HG03575 (cell line): Measurements from ENCODE around the gene ATAT1.
"Not testable (repeated sequence)": the region's sequence is repeated elsewhere in the genome, so short reads cannot be mapped to it uniquely, and the experiment has no call there.

Source experiments
- ATAC-seq: cut with Tn5 transposase; IDR thresholded peaks from one replicate; pipeline ENCODE4 v1.9.1; 2021; ENCODE audit not compliant: unreplicated experiment, insufficient number of reproducible peaks, low FRiP score; ENCODE audit errors: extremely low read depth

The ATAT1 gene

DNA sequence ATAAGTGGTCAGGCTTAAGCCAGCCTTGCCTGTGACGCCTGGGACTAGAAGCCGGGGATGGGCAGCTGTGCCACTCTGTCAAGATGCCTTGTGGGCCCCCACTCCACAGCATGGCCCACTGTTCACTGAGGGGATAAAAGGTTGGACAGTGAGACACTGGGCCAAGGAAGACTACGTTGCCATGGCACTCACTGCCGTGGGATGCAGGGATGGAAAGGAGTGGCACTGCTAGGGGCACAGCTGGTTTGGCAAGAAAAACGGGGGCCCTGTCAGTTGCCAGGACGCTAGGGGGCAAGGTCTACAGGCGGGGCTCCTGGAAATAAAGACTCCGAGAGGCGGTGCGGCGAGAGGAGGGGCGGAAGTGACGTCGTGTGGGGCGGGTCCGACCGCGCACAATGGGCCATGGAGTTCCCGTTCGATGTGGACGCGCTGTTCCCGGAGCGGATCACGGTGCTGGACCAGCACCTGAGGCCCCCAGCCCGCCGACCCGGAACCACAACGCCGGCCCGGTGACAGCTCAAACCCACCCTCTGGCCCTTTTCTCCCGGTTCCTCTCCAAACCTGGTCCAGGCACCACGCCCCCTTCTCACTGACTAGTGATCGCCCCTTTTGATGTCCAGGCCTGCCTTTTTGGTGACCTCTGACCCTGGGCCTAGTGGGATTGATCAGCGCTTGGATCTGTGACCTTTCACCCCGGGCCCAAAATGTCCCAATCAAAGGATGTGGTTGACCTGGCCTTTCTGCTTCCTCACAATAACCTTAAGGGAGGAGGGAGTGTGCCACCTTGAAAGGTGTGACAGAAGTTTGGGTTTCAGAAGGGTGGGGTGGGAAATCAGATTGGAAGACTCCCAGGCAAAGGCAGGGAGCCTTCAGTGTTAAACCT is at the start of gene ATAT1:
Gene ATAT1, plus strand, starts transcription at position 391 of the 883 bp plus-strand sequence.
- no peak for ATAC-seq

DNA sequence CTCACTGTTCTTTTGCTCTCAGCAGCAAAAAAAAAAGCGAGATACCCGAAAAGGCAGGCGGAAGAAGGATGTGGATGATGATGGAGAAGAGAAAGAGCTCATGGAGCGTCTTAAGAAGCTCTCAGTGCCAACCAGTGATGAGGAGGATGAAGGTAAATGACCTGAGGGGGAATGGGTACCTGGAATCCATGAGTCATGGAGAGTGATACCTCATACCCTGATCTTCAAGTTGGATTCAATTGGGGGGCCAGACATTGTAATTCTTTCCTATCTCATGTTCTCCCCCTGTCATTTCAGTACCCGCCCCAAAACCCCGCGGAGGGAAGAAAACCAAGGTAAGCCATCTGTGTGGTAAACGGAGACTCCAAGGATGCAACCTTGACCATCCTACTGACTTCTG is 48.6 kb upstream of the ATAT1 start:
- no peak for ATAC-seq

DNA sequence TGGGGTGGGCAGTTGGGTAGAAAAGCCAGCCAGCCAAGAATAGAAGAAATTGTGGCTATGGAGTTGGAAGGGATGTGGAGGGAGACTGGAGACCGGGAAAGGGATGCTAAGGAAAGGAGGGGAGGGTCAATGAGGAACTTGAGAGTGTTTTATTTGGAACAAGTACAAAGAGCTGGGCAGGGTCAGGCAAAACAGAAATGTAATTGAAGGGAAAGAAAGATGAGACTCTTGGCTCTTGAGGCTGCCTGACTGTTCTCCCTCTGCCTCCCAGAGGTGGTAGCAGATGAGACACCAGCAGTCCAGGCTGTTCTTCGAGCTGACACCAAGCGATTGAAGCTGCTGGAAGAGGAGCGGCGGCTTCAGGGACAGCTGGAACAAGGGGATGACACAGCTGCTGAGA is 42.8 kb upstream of the ATAT1 start:
- ATAC-seq: no peak

DNA sequence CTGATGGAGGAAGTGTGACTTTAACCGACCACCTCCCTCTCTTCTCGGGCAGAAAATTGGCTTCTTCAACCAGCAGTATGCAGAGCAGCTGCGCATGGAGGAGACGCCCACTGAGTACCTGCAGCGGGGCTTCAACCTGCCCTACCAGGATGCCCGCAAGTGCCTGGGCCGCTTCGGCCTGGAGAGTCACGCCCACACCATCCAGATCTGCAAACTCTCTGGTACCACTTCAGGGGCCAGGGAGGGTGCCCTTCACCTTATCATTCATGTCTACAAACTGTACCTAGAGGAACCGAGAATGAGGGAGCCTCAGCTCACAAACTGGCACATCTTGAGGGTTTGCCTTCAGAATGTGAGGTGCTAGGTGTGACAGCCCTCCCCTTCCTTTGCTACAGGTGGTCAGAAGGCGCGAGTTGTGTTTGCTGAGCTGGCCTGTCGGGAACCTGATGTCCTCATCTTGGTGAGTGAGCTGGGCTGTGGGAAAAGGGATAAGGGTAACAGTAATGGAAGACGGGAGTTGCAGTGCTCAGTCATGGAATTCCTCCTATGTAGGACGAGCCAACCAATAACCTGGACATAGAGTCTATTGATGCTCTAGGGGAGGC is 36.8 kb upstream of the ATAT1 start:
- no peak for ATAC-seq

DNA sequence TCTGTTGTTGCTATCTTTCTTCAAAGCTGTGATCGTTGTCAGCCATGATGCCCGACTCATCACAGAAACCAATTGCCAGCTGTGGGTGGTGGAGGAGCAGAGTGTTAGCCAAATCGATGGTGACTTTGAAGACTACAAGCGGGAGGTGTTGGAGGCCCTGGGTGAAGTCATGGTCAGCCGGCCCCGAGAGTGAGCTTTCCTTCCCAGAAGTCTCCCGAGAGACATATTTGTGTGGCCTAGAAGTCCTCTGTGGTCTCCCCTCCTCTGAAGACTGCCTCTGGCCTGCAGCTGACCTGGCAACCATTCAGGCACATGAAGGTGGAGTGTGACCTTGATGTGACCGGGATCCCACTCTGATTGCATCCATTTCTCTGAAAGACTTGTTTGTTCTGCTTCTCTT is 36.2 kb upstream of the ATAT1 start:
- no peak for ATAC-seq

DNA sequence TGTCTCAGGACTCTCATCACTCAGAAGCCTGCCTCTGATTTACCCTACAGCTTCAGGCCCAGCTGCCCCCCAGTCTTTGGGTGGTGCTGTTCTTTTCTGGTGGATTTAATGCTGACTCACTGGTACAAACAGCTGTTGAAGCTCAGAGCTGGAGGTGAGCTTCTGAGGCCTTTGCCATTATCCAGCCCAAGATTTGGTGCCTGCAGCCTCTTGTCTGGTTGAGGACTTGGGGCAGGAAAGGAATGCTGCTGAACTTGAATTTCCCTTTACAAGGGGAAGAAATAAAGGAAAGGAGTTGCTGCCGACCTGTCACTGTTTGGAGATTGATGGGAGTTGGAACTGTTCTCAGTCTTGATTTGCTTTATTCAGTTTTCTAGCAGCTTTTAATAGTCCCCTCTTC is 35.7 kb upstream of the ATAT1 start:
- no peak for ATAC-seq

DNA sequence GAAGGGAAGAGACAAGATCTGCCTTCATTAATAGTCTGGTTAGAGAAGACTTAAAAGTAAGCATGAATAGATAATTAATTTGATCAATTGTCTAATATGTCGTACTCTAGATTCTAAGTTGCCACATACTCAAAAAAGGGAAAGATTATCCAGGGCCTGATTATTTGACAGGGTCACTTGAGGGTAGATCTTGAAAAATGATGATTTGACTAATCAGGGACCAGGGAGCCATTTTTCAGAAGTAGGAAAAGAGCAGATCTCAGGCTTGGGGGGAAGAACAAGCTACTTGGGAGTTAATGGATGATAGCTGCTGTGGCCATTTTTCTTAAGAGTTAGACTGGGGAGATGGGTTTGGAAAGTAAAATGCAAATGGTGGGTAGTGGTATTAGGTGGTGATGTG is 34.4 kb upstream of the ATAT1 start:
- no peak for ATAC-seq

DNA sequence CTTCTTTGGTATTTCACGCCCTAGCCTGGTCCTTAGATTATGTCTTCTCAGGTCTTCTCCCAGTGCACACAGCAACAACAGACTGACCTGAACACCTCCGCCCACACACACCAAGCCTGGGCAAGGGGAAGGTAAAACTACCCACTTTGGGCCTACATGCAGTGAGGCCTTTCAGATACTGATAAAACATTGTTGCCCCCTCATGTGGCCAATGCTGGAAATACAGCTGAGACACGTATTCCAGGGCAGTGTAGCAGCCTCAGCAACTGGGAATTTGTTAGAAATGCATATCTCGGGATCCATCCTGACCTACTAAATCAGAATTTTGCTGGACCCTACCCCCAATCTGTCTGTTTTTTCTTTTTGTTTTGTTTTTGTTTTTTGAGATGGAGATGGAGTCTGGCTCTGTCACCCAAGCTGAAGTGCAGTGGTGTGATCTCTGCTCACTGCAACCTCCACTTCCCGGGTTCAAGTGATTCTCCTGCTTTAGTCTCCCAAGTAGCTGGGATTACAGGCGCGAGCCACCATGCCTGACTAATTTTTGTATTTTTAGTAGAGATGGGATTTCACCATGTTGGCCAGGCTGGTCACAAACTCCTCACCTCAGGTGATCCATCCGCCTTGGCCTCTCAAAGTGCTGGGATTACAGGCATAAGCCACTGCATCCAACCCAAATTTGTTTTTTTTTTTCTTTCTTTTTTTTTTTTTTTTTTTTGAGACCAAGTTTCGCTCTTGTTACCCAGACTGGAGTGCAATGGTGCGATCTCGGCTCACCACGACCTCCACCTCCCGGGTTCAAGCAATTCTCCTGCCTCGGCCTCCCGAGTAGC is 29.1 kb upstream of the ATAT1 start:
- not testable (repeated sequence) for ATAC-seq

DNA sequence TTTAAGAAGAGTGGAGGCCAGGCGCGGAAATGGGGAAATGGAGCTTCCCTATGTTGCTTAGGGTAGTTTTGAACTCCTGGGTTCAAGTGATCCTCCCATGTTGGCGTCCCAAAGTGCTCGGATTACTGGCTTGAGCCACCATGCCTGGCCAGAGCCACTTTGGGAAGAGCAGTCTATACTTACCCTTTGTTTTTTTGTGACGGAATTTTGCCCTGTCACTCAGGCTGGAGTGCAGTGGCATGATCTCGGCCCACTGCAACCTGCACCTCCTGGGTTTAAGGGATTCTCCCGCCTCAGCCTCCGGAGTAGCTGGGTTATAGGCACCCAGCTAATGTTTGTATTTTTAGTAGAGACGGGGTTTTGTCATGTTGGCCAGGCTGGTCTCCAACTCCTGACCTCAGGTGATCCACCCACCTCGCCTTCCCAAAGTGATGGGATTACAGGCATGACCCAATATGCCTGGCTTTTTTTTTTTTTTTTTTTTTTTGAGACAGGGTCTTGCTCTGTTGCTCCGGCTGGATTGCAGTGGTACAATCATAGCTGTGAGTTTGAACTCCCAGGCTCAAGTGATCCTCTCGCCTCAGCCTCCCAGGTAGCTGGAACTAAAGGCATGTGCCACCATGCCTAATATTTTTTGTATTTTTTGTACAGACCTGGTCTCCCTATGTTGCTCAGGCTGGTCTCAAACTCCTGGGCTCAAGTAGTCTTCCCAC is 27.6 kb upstream of the ATAT1 start:
- no peak for ATAC-seq

DNA sequence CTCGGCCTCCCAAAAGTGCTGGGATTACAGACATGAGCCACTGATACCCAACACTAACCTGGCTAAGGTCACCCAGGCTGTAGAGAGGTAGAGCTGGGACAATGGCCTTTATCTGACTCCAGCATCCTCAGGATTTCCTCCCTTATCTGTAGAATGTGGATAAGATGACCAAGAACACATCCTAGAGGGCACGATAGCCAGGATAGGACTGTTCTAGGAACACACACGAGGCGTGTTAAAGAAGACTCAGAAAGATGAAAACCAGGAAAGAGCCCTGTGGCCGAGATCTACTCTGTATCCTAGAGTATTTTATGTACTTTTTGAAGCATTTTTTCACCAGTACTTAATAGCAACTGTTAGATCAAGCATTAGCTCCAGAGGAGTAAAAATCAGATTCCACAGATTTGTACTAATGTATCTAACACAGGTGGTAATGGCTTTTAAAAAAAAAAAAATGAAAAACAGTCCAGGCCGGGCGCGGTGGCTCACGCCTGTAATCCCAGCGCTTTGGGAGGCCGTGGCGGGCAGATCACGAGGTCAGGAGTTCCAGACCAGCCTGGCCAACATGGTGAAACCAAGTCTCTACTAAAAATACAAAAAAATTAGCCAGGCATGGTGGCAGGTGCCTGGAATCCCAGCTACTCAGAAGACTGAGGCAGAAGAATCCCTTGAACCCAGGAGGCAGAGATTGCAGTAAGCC is 26.9 kb upstream of the ATAT1 start:
- no peak for ATAC-seq

DNA sequence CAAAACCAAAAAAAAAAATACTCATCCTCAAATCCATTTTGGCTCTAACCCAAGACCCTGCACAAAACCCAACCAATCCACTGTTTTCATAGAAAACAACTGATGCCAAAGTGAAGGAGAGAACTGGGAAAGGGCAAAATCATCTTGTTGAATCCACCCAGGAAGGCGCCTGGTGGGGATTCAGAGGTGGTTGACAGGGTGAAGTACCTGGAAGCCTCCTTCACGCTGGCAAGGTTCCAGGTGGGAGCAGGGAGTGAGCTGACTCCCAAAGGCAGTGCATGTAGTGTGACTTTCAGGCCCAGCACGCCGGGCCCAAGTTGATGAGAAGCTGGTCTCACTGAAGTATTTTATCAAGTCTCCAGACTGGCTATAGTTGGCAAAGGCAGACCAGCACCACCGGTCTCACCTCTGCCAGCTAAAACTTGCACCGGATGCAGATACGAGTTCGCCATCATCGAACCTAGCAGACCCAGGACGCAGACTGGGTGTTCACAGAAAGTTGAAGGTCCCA is 26.2 kb upstream of the ATAT1 start:
- no peak for ATAC-seq

DNA sequence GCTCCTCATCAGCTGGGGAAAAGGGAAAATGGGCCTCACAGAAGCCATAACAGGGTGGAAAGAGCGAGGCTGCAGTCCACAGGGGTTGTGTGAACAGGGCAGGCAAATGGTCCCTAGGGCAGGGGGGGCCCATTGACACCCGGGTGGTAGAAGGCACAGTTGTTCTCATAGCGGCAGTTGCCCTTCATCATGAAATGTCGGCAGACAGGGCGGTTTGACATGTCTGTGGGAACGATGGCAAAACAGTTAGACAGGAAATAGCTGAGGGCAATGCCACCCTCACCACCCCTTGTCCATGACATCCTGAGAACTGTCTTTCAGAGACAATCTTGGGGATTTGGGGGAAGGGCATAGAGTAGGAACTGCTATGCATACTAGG is 25.2 kb upstream of the ATAT1 start:
- ATAC-seq: no peak

DNA sequence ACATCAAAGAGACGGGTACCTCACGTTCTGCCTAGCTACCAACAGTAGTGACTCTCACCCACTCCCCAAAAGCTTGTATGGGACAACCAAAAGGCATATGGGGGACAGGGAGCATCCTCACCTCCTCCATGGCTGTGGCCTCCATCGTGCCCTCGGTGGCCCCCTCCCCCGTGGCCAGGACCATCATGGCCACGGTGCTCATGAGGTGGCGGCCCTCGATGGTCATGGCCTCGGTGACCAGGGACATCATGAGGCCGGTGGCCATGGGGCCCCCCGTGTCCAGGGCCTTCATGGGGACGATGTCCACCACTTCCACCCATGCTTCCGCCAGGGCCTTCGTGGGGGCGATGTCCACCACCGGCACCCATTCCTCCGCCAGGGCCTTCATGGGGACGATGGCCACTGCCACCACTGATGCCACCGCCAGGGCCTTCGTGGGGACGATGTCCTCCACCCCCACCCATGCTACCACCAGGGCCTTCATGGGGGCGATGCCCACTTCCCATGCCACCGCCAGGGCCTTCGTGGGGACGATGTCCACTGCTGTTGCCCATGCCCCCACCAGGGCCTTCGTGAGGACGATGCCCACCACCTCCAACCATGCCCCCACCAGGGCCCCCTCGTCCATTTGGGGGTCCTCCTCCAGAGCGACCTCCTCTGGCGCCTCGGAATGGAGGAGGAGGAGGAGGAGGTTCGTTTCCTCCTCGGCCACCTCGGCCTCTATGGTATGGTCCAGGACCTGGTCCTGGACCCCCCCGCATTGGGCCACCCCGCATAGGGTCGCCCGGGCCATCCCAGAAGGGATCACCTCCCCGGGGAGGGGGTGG is 24.6 kb upstream of the ATAT1 start:
- ATAC-seq: no peak

DNA sequence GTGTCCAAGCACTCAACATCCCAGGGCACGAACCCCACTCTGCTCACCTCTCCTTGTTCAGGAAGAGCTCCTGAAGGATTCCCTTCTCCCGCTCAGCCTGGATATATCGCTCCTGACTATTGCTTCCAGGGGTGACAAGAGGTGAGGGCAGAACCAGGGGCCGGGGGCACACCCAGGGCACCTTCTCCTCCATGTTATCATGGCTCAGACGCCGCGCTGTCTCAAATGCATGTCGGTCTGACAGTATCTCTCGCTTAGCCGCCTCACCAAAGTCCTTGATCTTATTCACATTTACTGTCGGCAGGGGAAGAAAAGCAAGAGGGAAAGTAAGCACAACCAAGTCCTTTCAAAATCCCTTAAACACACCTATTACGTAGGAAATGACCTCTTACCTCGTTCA is 22.7 kb upstream of the ATAT1 start:
- no peak for ATAC-seq

DNA sequence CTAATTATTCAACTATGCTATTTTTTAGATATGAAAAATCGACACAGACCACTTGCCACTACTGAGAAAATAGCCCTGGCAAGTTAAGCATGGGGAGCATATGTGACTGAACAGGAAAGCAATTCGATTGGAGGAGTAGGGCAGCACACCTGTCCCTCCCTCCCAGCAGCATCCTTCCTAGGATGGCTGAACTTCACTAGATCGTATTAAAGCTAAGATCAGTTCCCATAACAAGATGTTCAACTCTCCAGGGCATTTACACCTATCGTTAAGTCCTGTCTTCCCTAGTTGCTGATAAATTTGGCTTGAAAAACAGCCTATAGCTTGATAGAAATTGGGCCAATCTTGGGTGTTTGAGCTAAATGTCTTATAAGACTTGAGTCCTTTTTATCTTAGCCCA is 16.6 kb upstream of the ATAT1 start:
- ATAC-seq: no peak

DNA sequence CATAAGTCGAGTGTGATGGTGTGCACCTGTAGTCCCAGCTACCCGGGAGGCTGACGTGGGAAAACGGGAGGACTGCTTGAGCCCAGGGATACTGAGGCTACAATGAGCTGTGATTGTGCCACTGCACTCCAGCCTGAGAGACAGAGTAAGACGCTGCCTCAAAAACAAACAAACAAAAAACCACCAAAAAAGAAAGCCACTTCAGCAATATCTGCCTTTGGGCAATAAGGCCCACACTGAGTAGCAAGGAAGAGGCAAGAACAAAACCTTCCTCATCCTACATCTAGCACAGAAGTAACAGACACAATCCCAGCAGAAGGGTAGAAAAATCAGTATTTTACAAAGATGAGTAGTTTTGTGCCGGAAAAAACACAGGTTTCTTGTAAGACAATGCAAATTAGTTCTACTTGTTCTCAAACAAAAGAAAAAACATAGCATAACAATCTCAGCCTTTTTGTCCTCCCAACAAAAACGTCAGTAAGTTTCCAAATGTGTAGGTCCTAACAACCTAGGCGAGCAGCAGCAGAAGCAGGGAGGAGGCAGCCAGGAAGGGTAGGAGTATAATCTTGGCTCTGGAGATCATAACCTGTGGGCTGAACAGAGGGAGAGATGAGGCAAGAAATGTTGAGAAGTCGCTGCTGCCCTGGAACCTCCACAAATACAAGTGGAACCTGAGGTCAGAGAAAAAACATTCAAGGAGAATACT is 15.4 kb upstream of the ATAT1 start:
- no peak for ATAC-seq

DNA sequence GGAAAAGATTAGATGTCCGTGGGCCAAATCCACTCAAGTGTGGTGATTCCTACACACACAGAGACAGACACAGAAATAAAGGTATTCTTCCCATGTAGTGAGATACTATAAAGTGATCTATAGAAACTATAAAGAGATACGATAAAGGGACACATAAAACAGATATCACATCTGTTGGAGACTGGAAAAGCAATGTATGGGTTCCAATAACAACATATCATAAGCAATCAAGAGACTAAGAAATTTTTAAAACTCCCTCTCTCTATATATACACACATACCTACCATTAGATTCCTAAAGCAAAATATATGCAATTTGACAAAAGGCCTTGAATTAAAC is 14.8 kb upstream of the ATAT1 start:
- no peak for ATAC-seq
